Nucleus accumbens (tissue), 56 donors: ENCODE measurements around the gene KDM2A.
"Not testable (repeated sequence)": the region's sequence is repeated elsewhere in the genome, so short reads cannot be mapped to it uniquely, and the experiment has no call there.

Experiments used
- DNase-seq, 56 donors: peaks; one replicate each; lab custom pipeline; 2025; lab: John Stamatoyannopoulos, UW

KDM2A gene

GRCh38 chr11:67163006-67163405, 43.9 kb downstream of the KDM2A start:
- no peak for DNase-seq

GRCh38 chr11:67165623-67166022, 46.6 kb downstream of the KDM2A start:
- no peak for DNase-seq

GRCh38 chr11:67167091-67167490, 48.0 kb downstream of the KDM2A start:
- no peak for DNase-seq

GRCh38 chr11:67167719-67168118, 48.7 kb downstream of the KDM2A start:
- DNase-seq: no peak

GRCh38 chr11:67168911-67169310, 49.8 kb downstream of the KDM2A start:
- DNase-seq: not testable (repeated sequence)

- DNase-seq: no peak
These were observed 55.2 kb downstream of the KDM2A start for GRCh38 chr11:67174311-67174710.

- no peak for DNase-seq
These were observed 58.6 kb downstream of the KDM2A start for GRCh38 chr11:67177399-67178281.

GRCh38 chr11:67178421-67178820, 59.4 kb downstream of the KDM2A start:
- no peak for DNase-seq

- no peak for DNase-seq
These were observed 59.8 kb downstream of the KDM2A start for GRCh38 chr11:67178878-67179277.

- no peak for DNase-seq
These were observed 60.9 kb downstream of the KDM2A start for GRCh38 chr11:67179892-67180490.

- no peak for DNase-seq
These were observed 75.0 kb downstream of the KDM2A start for GRCh38 chr11:67194096-67194495.

GRCh38 chr11:67195971-67196456, 77.0 kb downstream of the KDM2A start:
- no peak for DNase-seq

GRCh38 chr11:67197606-67198005, 78.5 kb downstream of the KDM2A start:
- DNase-seq: no peak

- not testable (repeated sequence) for DNase-seq
These were observed 79.7 kb downstream of the KDM2A start for GRCh38 chr11:67198781-67199180.

- no peak for DNase-seq
These were observed 80.7 kb downstream of the KDM2A start for GRCh38 chr11:67199751-67200150.

GRCh38 chr11:67202028-67202427, 83.0 kb downstream of the KDM2A start:
- DNase-seq: no peak

GRCh38 chr11:67204822-67205221, 85.8 kb downstream of the KDM2A start:
- DNase-seq: no peak

GRCh38 chr11:67209222-67209621, 90.2 kb downstream of the KDM2A start:
- not testable (repeated sequence) for DNase-seq

GRCh38 chr11:67211656-67212436, 92.8 kb downstream of the KDM2A start:
- DNase-seq: no peak

GRCh38 chr11:67213178-67213621, 94.1 kb downstream of the KDM2A start:
- no peak for DNase-seq

- DNase-seq: no peak
These were observed 108.7 kb downstream of the KDM2A start for GRCh38 chr11:67227726-67228125.
